GM08714 (cell line): Measurements from ENCODE around the gene ZFAND2B.

ENCODE experiments used
- H3K4me3 ChIP-seq: fragments of 200-500 bp; sonication (Bioruptor generic); 2 replicates; pipeline ENCODE4 v1.5.1; 2014; ENCODE audit warnings: mild to moderate bottlenecking, low read length, inconsistent platforms
- ZNF274 ChIP-seq: IDR thresholded peaks from 2 replicates; pipeline ENCODE4 v1.6.1; 2012; ENCODE audit warnings: mild to moderate bottlenecking, low read depth, low read length

The ZFAND2B gene

GRCh38 chr2:219206328-219207133 is at the start of gene ZFAND2B:
Gene ZFAND2B (plus strand): TSS chr2:219206782. CDS start chr2:219206988, 206 bp downstream.
- peak within 1 kb of the TSS; percentile 78 for H3K4me3 ChIP-seq
- no peak for TF ChIP-seq ZNF274

GRCh38 chr2:219157396-219157795 is 49.2 kb upstream of the ZFAND2B start:
- H3K4me3 ChIP-seq: no peak overlapping the region
- no peak for TF ChIP-seq ZNF274

GRCh38 chr2:219158025-219158424 is 48.6 kb upstream of the ZFAND2B start:
- no peak for TF ChIP-seq ZNF274
- no peak overlapping the region for H3K4me3 ChIP-seq

GRCh38 chr2:219158586-219158985 is 48.0 kb upstream of the ZFAND2B start:
- H3K4me3 ChIP-seq: no peak overlapping the region
- TF ChIP-seq ZNF274: no peak

GRCh38 chr2:219159771-219160185 is 46.8 kb upstream of the ZFAND2B start:
- H3K4me3 ChIP-seq: peak overlapping the region; percentile 78; the same call in 1 of the 2 replicates
- TF ChIP-seq ZNF274: no peak

GRCh38 chr2:219160186-219161017 is 46.2 kb upstream of the ZFAND2B start, which contains the start of gene NHEJ1:
Gene NHEJ1 (minus strand): TSS chr2:219160815. CDS start chr2:219158362, 2,453 bp downstream.
- peak within 1 kb of the TSS; percentile 78 for H3K4me3 ChIP-seq
- TF ChIP-seq ZNF274: no peak

GRCh38 chr2:219161097-219161496 is 45.5 kb upstream of the ZFAND2B start:
- H3K4me3 ChIP-seq: peak overlapping the region; percentile 78; the same call in 1 of the 2 replicates
- TF ChIP-seq ZNF274: no peak

- TF ChIP-seq ZNF274: no peak
- H3K4me3 ChIP-seq: no peak overlapping the region
Measured at GRCh38 chr2:219163156-219163555, 43.4 kb upstream of the ZFAND2B start.

- H3K4me3 ChIP-seq: no peak overlapping the region
- no peak for TF ChIP-seq ZNF274
Measured at GRCh38 chr2:219165058-219165911, 41.3 kb upstream of the ZFAND2B start.

GRCh38 chr2:219167997-219168396 is 38.6 kb upstream of the ZFAND2B start:
- H3K4me3 ChIP-seq: no peak overlapping the region
- TF ChIP-seq ZNF274: no peak

GRCh38 chr2:219168526-219168925 is 38.1 kb upstream of the ZFAND2B start:
- no peak for TF ChIP-seq ZNF274
- no peak overlapping the region for H3K4me3 ChIP-seq

- no peak overlapping the region for H3K4me3 ChIP-seq
- no peak for TF ChIP-seq ZNF274
Measured at GRCh38 chr2:219168932-219169331, 37.6 kb upstream of the ZFAND2B start.

- TF ChIP-seq ZNF274: no peak
- no peak within 1 kb of the TSS for H3K4me3 ChIP-seq
Measured at GRCh38 chr2:219169930-219170654, 36.5 kb upstream of the ZFAND2B start, which contains the start of gene SLC23A3. Gene SLC23A3 (minus strand): TSS chr2:219170029. CDS start chr2:219169984, 45 bp downstream.

- H3K4me3 ChIP-seq: no peak overlapping the region
- no peak for TF ChIP-seq ZNF274
Measured at GRCh38 chr2:219171231-219171651, 35.3 kb upstream of the ZFAND2B start.
